Kidney capillary endothelial cell (primary cell): ENCODE data around the gene HABP4.

Experiments
- DNase-seq: peaks from one replicate; pipeline ENCODE4 v3.0.0-alpha.2; 2018; ENCODE audit warnings: low spot score

Gene HABP4

DNA sequence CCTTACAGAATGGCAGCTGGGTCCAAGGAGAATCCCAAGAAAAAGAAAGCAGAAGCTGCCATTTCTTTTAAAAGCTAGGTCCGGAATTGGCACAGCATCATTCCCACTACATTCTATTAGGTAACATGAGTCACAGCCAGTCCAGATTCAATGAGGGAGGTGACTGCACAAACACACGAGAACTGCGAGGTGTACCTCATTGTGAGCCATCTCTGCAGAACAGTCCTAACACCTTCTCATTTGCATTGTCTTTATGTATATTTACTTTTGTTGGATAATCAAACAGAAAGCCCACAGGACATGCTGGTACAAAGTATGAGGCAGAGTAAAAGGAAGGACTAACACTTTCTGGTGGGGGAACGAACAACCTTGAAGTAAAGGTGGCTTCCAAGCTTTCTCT lies 14.6 kb upstream of the HABP4 start:
- no peak for DNase-seq

DNA sequence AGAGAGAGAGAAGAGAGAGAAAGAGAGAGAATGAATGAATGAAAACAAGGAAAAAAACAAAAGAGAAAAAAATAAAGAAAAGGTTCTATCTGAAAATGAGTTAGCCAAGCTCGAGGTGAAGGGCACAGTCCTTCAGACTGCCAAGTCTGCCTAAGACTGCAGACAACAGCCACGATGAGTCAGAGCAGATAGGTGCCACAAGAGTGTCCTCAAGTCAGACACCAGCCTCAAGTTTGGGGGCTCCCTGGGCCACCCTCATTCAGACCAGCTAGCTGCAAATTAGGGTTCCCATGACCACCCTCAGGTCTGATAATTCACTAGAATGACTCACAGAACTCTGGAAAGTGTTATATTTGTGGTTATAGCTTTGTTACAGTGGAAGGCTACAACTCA lies 13.9 kb upstream of the HABP4 start:
- no peak for DNase-seq

DNA sequence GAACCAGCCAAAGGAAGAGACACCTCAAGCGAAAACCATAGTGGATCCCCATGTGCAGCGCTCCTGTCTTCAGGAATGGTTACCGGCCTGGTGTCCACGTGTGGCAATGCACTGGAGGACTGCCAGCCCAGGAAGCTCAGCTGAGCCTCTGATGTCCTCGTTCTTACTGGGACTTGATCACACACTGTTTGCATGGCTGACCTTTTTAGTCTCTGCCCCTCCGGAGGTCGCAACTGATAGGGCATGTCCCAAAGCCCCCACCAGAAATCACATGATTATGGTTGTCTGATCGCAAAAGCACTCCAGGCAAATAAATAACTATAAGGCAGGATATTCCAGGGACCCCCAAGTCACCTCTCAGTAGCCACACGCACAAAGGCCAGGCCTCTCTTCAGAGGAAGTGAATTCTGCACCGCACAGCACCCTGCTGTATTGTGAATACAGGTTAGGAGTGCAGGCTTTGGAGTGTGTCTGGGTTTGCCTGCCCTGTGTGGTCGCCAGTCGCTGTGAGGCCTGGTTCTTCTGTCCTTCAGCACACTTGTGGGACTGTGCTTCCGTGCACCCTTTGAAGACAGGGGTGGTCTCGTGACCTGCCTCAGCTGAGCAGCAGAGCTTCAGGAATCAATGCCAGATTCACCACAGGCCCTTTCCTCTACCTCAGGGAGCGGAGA lies 13.4 kb upstream of the HABP4 start:
- DNase-seq, result no peak

DNA sequence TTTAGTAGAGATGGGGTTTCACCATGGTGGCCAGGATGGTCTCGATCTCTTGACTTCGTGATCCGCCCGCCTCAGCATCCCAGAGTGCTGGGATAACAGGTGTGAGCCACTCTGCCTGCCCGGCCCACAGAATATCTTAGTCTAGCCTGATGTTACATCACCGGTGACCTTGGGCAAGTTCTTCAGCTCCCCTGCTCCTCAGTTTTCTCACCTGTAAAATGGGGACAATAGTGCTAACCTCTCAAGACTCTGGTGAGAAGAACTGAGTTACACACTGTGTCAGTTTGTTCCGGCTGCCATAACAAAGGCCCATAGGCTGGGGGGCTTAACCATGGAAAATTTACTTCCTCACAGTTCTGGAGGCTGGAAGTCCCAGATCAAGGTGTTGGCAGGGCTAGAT lies 12.5 kb upstream of the HABP4 start:
- no peak for DNase-seq

DNA sequence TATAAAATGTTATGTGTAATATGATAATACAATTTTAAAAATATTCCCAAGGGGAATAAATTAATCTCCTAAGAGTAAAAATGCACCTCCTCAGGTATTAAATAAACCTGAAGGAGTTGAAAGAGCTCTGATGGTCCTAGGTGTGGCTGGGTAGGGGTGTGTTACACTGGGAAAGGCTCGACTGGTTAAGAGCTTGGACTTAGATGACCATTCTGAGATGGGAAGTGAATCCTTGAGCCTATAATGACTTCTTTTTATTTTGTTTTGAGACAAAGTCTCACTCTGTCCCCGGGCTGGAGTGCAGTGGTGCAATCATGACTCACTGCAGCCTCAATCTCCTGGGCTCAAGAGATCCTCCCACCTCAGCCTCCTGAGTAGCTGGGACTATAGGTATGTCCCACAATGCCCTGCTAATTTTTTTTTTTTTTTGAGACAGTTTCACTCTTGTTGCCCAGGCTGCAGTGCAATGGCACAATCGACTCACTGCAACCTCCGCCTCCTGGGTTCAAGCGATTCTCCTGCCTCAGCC lies 9.2 kb upstream of the HABP4 start:
- DNase-seq, result no peak

DNA sequence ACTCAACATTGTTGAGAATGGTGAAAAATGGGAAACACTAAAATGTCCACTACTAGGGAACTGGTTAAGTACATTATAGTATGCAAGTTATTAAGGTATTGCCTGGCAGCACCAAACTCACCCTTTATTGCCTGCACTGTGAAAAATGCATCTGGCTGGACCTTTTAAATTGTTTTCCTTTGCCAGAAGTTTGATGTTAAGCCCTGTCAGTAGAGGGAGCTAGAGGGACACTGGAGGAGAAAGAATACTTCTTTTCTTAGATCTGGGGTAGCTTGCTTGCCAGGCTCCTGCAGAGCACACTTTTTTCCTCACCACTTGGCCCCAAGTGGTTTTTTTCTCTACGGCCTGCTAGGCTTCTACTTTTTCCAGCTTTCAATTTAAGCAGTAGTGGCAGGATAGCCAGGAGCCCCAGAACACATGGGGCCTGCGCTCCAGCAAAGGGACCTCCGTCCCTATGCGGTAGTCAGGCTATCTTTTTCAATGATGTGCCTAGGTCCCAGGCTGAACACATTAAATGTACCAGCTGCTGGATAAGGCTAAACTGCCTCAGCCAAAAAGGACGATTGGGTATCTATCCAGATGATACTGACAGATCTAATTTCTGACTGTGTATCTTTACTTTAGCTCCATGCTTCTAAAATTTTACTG lies 8.0 kb upstream of the HABP4 start:
- no peak for DNase-seq

DNA sequence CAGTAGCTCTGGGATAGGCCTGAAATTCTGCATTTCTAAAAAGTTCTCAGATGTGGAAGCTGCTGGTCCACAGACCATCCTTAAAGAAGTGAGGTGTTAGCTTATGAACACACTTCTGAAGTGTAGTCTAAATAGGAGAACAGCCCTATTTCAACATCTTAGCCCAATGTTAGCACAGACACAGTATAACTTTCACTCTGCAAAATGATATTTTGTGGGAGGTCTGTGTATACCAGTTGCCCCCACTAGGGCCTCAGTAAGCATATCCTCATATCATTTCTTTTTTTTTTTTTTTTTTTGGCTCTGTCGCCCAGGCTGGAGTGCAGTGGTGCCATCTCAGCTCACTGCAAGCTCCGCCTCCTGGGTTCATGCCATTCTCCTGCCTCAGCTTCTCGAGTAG lies 7.5 kb upstream of the HABP4 start:
- no peak for DNase-seq

DNA sequence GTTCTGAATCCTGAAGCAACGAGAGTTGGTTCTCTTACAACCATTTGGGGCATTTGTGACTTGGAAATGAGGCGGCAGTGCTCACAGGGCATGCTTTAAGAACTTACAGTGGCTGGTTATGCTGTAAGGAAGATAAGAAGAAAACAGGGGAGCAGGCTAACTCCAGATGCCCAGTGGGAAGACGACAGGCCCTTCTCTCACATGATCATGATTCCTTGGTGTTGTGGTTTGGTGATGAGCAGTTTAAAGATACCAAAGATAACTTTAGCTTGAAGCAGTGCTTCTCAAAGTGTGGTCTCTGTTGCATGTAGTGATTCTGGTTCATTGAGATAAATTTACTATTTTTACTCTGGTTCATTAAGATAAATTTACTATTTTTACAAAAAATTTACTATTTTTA lies 2.6 kb upstream of the HABP4 start:
- DNase-seq, result no peak

DNA sequence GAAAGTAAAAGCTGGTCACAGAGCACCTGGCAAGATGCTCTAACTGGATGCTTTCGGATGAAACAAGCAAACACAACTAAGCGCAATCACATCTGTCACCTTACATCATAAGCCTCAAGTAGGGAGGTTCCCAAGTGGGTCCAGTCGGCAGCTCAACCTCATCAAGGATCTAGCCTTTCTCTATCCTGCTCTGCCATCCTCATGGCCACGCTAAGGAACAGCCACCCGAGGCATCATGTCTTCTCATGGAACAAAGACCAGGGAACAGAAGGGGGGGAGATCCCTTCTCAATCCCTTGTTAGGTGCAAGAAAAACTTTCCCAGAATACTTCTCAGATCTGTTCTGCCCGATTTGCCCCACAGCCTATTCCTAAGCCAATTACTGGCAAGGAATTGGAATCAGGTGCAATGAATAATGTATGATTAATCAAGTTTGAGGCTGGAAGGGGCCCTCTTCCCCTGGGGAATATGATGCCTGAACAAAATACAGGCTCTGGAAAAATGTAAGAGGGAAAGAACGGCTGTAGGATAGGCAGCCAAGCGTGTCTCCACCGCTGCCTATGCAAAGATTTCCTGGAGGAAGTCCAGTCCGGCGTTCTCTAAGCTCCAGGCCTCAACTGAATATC lies 1.3 kb upstream of the HABP4 start:
- DNase-seq, result no peak

DNA sequence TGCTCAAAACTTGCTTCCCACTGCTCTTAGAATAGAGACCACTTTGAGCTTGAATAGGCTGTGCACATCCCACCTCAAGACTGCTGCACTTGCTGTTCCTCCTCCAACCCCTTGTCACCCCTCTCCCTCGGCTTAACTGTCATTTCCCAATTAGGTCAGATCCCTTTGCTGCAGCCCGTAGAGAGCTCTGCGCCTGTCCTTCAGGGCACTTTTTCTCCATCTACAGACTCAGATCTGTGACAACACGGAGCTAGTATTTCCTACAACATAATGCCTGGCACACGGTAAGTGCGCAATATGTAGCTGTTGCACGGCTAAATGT lies 485 bp upstream of the HABP4 start:
- no peak for DNase-seq

DNA sequence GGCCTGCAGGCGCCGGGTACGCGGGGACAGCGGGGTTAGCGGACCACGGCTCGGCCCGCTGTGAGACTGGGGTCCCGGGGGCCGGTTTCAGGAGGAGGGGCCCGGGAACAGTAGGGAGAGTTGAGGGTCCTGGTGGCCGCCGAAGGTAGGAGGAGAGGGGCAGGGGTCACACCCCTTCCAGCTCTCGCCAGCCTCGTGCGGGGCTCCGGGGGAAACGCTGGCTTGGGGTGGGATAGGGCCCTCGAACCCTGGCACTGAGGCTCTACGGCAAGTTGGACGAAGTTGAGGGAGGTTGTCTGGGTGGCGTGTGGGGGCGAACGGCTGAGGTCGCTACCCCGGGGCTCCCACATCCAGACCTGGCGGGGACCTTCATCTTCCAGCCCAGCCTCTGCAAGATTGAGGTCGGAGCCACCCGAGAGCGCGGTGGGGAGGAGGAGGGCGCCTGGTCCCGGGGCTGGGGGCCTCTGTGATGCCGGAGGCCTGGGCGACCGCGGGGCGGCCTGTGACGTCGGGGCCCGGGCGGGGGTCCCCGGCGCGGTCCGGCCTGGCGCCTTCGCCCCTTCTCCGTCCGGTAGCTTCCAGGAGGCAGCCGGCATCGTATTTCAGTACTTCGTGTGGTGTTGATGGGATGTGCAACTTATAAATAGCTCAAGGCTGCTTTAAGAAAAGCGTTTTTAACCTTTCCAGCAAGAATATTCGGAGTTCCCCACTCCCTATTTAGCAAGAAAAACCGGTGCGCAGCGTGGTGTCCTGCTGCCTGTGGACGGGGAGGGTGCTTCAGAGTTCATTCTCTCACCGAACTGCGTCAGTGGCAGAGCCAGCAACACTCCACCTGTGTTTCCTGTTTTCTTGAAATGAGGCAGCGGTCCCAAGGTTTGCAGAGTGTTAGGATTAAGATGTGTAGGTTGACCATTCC lies 902 bp downstream of the HABP4 start:
- DNase-seq, result no peak

DNA sequence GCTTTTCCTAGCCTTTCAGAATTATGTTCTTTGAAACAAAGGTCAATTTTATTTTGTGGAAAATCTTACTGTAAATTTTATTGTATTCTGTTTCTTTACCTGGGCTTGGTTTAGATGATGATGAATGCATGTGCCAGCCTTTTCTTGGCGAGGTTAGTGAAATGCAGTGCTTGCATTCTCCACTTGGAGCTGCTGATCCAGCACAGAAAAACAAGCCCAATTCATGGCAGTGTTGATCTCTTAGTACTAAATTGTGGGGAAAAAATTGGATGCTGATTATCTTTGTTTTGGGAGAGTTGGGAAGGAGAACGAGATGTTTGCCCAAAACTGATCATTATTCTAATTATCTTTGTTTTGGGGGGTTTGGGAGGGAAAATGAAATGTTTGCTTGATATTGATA lies 3.7 kb downstream of the HABP4 start:
- no peak for DNase-seq

DNA sequence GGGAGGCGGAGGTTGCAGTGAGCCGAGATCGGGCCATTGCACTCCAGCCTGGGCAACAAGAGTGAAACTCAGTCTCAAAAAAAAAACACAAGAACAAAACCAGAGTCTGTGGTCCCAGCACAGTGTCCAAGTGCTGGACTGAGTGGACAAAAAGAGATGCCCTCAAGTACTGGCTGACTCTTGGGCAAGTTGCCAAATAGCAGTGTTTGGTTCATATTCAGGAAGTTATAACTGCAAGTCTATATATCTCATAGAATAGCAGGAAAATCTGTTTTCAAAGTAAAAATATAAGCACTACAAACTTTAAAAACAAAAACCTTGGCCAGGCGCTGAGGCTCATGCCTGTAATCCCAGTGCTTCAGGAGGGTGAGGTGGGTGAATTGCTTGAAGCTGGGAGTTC lies 7.3 kb downstream of the HABP4 start:
- DNase-seq, result no peak

DNA sequence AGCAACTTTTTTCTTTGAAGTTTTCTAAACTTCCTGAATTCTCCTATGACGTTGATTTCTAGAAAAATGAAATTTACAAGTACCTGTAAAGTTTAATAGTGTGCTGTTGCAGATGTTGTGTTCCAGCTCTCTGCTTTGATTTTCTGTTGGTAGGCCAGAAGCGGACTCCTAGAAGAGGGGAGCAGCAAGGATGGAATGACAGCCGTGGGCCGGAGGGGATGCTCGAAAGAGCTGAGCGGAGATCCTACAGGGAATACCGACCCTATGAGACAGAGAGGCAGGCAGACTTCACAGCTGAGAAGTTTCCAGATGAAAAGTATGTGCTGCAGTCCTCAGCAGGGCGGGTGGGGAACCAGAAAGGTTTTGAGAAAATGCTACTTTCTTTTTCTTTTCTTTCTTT lies 8.3 kb downstream of the HABP4 start:
- DNase-seq, result no peak

DNA sequence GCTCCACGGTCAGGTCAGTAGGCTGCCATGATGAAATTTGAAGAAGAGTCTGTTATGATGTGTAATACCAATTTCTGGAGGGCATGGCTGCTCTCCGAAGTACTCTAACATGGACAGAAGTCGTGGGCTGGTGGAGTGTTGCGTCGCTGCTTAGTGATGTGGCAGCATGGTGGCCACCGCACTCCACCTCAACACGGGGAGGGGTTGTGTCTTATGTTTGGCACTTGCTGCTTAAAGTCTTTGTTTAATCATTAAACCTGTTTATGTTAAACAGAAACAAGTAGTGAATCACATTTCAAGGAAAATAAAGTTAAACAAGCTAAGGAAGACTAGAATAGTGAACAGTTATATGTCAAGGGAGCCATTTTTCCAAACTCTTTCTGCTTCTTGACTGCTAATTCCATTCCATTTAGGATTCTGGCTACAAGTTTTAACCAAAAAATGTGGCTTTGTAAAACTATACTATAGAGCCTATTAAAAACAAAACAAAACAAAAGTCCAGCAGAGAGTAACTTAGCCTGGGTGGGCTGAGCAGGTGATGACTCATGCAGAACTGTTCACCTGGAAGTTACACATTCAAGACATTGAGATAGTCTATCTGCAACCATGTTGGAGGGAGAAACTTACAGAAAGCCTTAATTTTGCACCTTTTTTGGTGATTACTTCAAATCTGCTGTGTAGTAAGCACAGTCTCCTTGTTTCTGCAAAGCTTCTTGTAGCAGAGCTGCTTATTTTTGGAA lies 9.5 kb downstream of the HABP4 start:
- no peak for DNase-seq

DNA sequence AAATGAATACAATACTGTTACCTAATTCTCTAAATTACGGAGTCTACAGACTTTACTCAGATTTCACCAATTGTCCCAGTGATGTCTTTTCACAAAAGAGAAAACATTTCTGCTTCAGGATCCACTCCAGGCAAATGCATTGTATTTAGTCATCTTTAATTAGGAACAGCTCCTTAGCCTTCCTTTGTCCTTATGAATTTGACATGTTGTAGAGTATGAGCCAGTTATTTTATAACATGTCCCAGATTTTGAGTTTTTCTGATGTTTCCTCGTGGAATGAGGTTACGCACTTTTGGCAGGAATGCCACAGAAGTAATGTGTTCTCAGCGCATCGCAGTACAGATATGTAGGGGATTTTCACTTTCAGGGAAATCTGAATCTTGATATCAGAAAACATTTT lies 10.5 kb downstream of the HABP4 start:
- DNase-seq, result no peak

DNA sequence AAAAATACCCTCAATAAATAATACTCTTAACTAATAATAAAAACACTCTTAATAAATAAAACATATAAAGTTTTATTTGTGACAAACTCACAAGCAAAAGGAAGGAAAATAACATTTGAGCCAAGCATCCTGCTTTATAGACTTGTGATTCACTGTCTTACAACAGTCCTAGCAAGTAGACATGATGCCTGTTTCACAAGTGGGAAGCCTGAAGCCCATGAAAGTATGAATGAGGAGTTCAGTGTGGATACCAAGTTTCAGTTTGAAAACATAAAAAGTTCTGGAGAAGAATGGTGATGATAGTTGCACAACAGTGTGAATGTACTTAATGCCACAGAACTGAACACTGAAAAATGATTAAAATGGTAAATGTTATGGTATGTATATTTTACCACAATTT lies 10.9 kb downstream of the HABP4 start:
- DNase-seq, result no peak

DNA sequence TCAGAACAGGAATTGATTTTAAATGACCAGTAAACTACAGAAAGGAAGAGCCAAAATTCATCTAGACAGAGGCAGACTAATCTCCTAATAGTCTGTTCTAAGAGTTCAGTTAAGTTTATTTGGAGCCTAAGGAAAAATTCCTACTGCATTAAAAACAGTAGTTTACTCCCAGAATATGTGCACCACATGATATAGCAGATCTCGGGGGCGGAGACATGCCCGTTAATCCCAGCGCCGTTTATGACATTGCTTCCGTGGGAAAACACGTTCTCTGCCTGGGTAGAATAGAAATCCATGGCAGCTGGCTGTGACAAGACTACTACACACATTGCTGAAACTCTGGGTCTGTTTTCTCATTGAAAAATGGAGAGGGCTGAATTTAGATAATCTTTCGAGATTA lies 11.4 kb downstream of the HABP4 start:
- no peak for DNase-seq

DNA sequence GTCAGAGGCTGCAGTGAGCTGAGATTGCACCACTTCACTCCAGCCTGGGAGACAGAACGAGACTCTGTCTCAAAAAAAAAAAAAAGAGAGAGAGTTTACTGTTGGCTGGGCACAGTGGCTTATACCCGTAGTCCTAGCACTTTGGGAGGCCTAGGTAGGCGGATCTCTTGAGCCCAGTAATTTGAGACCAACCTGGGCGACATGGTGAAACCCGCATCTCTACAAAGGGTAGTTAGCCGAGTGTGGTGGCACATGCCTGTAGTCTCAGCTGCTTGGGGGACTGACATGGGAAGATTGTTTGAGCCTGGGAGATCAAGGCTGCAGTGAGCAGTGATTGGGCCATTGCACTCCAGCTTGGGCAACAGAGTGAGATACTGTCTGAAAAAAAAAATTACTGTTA lies 12.6 kb downstream of the HABP4 start:
- DNase-seq, result no peak

DNA sequence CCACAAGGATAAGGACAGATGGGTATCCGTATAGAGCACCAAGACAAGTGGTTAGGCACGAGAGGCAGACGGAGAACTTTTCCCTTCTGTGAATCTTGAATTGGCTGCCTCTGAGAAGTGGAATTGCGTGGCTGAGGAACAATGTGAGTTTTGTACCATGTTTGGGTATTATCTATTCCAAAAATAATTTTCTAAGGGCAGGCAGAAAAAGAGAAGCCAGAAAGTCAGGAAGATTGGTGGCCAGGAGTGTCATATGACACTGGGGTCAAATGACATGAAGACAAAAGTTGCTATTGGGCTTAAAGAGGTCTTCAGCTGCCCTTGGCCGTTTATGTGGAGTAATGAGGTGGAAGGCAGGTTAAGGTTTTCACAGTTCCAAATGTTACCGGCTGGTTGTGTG lies 14.5 kb downstream of the HABP4 start:
- DNase-seq, result no peak

DNA sequence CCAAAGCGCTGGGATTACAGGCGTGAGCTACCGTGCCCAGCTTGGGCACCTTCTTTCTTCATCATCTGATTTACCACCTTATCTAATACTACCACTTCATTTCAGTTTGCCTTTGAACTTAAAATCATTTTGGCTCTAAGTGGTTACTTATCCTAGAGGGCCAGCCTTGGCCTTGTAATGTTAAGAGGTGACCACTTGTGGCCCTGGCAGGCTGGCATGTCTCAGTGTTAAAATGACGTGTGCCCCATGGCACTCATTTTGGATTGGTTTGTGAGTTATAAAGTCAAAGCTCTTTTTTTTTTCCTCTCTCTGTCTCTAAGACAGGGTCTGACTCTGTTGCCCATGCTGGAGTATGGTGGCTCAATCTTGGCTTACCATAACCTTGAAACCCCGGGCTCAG lies 17.8 kb downstream of the HABP4 start:
- DNase-seq, result no peak

DNA sequence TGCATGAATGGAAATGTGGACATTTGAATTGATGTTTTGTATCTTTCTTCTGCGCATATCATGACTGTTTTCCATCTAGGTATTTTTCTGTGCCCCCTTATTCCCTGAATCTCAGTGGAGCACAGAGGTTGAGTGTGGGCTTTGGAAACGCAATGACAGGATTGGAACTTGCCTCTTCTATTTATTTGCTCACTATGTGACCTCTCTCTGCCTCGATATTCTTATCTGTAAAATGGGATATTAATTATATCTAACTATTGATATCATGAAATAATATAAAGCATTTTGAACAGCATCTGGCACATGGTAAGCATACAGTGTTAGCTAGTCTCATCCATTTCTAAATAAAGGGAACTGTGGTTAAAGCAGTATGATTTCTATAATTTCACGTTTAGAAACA lies 26.0 kb downstream of the HABP4 start:
- DNase-seq, result no peak
